ENCODE data around the gene PPP6R3.

DNA sequence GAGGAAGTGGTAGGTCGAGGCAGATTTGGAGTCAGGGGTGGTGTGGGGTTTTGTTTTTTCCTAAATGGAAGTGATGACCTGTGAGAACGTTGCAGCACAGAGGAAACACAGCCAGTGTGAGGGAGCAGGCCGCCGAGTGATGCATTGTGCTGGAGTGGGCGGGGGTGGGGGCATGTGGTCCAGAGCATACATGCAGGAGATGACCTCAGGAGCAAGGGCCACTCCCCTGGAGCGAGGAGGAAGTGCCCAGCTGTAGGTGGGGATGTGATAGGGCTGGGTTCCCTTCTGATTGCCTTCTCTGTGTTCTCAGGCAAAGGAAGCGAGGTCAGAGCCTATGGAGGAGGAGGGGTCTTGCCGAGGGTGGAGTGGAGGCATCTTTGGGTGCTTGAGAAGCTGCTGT lies 81.4 kb downstream of the PPP6R3 start:
- TF ChIP-seq, protein P1, sequence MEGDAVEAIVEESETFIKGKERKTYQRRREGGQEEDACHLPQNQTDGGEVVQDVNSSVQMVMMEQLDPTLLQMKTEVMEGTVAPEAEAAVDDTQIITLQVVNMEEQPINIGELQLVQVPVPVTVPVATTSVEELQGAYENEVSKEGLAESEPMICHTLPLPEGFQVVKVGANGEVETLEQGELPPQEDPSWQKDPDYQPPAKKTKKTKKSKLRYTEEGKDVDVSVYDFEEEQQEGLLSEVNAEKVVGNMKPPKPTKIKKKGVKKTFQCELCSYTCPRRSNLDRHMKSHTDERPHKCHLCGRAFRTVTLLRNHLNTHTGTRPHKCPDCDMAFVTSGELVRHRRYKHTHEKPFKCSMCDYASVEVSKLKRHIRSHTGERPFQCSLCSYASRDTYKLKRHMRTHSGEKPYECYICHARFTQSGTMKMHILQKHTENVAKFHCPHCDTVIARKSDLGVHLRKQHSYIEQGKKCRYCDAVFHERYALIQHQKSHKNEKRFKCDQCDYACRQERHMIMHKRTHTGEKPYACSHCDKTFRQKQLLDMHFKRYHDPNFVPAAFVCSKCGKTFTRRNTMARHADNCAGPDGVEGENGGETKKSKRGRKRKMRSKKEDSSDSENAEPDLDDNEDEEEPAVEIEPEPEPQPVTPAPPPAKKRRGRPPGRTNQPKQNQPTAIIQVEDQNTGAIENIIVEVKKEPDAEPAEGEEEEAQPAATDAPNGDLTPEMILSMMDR (IDR thresholded peaks at IDR 0.05) = no peak
- TF ChIP-seq POLR2A (IDR thresholded peaks at IDR 0.05) = no peak

Data from vagina (tissue), 2 donors.